Ishikawa (cell line): Measurements from ENCODE around the gene GNAL.

Experiments used
- CEBPB ChIP-seq: IDR thresholded peaks from 2 replicates; pipeline ENCODE4 v1.6.1; 2012
- CREB1 ChIP-seq: IDR thresholded peaks from 2 replicates; pipeline ENCODE4 v1.6.1; 2012; ENCODE audit warnings: low read depth
- EGR1 ChIP-seq: IDR thresholded peaks from 2 replicates; pipeline ENCODE4 v1.6.1; 2012
- EP300 ChIP-seq: IDR thresholded peaks from 2 replicates; pipeline ENCODE4 v1.6.1; 2012; ENCODE audit warnings: borderline replicate concordance
- FOXM1 ChIP-seq: IDR thresholded peaks from 2 replicates; pipeline ENCODE4 v1.6.1; 2012; ENCODE audit warnings: low read depth, borderline replicate concordance
- NFIC ChIP-seq: IDR thresholded peaks from 2 replicates; pipeline ENCODE4 v1.6.1; 2012
- RAD21 ChIP-seq: IDR thresholded peaks from 2 replicates; pipeline ENCODE4 v1.6.1; 2012; ENCODE audit warnings: low read depth
- TAF1 ChIP-seq: IDR thresholded peaks from 2 replicates; pipeline ENCODE4 v1.6.1; 2012; ENCODE audit warnings: low read depth, mild to moderate bottlenecking
- TCF12 ChIP-seq: IDR thresholded peaks from 2 replicates; pipeline ENCODE4 v1.6.1; 2012; ENCODE audit warnings: low read depth
- TEAD4 ChIP-seq: IDR thresholded peaks from 2 replicates; pipeline ENCODE4 v1.6.1; 2012
- YY1 ChIP-seq: IDR thresholded peaks from 2 replicates; pipeline ENCODE4 v1.6.1; 2012; ENCODE audit warnings: low read depth
- ZBTB7A ChIP-seq: IDR thresholded peaks from 2 replicates; pipeline ENCODE4 v1.6.1; 2012; ENCODE audit warnings: low read depth
- TF ChIP-seq, protein P1 (sequence below): IDR thresholded peaks from 2 replicates; pipeline ENCODE4 v1.6.1; 2012
- TF ChIP-seq, protein P2 (sequence below): IDR thresholded peaks from 2 replicates; pipeline ENCODE4 v1.6.1; 2012
- TF ChIP-seq, protein P3 (sequence below): IDR thresholded peaks from 2 replicates; pipeline ENCODE4 v1.6.1; 2012; ENCODE audit warnings: low read depth, mild to moderate bottlenecking

The GNAL gene

DNA sequence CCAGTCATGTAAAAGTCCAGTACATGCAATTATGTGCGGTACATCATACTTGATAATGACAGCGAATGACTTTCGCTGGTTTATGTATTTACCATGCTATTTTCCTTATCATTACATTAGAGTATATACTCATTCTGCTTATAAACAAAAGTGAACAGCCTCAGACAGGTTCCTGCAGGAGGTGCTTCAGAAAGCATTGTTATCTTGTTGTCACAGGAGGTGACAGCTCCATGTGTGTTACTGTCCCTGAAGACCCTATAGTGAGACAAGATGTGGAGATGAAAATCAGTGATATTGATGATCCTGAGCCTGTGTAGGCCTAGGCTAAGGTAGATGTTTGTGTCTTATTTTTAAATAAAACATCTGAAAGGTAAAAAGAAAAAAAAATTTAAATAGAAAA is 234.4 kb downstream of the GNAL start:
- TF ChIP-seq TCF12, result no peak
- TF ChIP-seq, protein P1, sequence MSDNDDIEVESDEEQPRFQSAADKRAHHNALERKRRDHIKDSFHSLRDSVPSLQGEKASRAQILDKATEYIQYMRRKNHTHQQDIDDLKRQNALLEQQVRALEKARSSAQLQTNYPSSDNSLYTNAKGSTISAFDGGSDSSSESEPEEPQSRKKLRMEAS, result no peak
- TF ChIP-seq YY1, result no peak
- no peak for TF ChIP-seq TAF1
- TF ChIP-seq EGR1, result no peak
- no peak for TF ChIP-seq RAD21
- no peak for TF ChIP-seq NFIC
- no peak for TF ChIP-seq ZBTB7A
- TF ChIP-seq, protein P2, sequence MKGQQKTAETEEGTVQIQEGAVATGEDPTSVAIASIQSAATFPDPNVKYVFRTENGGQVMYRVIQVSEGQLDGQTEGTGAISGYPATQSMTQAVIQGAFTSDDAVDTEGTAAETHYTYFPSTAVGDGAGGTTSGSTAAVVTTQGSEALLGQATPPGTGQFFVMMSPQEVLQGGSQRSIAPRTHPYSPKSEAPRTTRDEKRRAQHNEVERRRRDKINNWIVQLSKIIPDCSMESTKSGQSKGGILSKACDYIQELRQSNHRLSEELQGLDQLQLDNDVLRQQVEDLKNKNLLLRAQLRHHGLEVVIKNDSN, result no peak
- no peak for TF ChIP-seq FOXM1
- no peak for TF ChIP-seq CREB1
- no peak for TF ChIP-seq EP300
- no peak for TF ChIP-seq CEBPB
- TF ChIP-seq, protein P3, sequence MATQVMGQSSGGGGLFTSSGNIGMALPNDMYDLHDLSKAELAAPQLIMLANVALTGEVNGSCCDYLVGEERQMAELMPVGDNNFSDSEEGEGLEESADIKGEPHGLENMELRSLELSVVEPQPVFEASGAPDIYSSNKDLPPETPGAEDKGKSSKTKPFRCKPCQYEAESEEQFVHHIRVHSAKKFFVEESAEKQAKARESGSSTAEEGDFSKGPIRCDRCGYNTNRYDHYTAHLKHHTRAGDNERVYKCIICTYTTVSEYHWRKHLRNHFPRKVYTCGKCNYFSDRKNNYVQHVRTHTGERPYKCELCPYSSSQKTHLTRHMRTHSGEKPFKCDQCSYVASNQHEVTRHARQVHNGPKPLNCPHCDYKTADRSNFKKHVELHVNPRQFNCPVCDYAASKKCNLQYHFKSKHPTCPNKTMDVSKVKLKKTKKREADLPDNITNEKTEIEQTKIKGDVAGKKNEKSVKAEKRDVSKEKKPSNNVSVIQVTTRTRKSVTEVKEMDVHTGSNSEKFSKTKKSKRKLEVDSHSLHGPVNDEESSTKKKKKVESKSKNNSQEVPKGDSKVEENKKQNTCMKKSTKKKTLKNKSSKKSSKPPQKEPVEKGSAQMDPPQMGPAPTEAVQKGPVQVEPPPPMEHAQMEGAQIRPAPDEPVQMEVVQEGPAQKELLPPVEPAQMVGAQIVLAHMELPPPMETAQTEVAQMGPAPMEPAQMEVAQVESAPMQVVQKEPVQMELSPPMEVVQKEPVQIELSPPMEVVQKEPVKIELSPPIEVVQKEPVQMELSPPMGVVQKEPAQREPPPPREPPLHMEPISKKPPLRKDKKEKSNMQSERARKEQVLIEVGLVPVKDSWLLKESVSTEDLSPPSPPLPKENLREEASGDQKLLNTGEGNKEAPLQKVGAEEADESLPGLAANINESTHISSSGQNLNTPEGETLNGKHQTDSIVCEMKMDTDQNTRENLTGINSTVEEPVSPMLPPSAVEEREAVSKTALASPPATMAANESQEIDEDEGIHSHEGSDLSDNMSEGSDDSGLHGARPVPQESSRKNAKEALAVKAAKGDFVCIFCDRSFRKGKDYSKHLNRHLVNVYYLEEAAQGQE, result no peak
- no peak for TF ChIP-seq TEAD4

DNA sequence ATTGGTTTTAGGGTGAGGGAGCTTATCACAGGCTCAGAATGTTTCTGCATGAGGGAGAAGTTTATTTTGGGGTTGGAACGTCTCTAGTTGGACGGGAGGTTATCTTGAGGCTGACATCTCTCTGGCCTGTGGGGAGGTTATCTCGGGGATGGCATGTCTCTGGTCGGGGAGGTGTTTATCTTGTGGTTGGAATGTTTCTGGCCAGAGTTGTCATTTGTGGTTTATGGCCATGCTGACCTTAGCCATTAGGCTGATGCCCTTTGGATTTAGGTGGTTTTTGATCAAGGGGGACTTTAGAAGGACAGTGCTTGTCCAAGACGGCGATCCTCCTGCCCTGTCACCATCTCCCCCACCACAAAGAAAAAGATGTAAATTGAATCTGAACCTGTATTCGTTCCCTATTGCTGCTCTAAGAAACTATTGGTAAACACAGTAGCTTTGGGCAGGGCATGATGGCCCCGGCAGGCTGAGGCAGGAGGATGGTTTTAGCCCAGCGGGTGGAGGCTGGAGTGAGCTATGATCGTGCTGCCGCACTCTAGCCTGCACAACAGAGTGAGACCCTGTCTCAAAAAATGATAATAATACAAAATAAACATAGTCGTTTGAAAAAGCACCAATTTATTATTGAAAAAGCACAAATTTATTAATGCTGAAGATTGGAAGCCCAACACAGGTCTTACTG is 236.9 kb downstream of the GNAL start:
- TF ChIP-seq CEBPB (no peak), CREB1 (no peak), YY1 (no peak)
- TF ChIP-seq, protein P3, result no peak

DNA sequence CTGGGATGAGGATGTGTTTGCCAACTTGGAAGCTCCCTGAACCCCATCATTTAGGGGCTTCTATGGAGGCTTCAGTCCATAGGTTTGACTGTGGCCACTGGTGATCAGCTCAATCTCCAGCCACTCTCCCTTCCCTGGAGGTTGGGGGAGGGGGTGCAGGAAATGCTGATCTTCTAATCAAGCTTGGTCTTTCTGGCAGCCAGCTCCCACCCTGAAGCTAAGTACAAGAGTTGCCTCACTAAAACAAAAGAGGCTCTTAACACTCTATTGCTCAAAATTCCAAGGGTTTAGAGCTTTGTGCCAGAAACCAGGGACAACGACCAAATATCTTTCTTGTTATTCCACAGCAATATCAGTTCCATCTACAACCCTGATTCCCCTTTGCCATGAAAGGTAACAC is 238.4 kb downstream of the GNAL start:
- TF ChIP-seq FOXM1 (no peak), TAF1 (no peak), TEAD4 (no peak), RAD21 (no peak), CEBPB (no peak), CREB1 (no peak), NFIC (no peak), EGR1 (no peak), YY1 (no peak), ZBTB7A (no peak), EP300 (no peak), TCF12 (no peak)
- TF ChIP-seq, protein P2, result no peak
- TF ChIP-seq, protein P1, result no peak
- TF ChIP-seq, protein P3, result no peak

DNA sequence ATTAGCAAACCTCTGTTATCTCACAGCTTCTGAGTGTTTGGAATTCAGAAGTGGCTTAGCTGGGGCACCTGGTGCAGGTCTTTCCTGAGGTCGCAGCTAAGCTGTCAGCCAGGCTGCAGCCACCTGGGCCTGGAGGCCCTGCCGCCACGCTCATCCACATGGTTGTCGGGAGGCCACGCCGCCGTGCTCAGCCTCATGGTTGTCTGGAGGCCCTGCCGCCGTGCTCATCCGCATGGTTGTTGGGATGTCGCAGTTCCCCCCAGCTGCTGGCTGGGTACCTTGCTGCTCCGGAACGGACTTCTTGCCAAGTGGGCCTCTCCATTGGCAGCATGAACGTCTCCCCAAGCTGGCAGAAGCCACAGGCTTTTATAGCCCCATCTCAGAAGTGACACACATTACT is 243.3 kb downstream of the GNAL start:
- TF ChIP-seq, protein P3, result no peak
- TF ChIP-seq TEAD4 (no peak), NFIC (no peak)
- TF ChIP-seq, protein P1, result no peak
